H9 (cell line): ENCODE results near the gene CFAP299. TPM values are rescaled to one million over a fixed set of nuclear protein-coding genes. Genes with fewer than 3 reads are reported as not detected.
"Not testable (repeated sequence)": the region's sequence is repeated elsewhere in the genome, so short reads cannot be mapped to it uniquely, and the experiment has no call there.

Experiments
- DNase-seq: peaks from one replicate; pipeline ENCODE4 v3.0.0-alpha.2; 2017
- H2AFZ ChIP-seq: one replicate; pipeline ENCODE4 v1.6.1; 2013; ENCODE audit warnings: mild to moderate bottlenecking, low read length, control low read depth, moderate library complexity
- H2AK5ac ChIP-seq: 2 replicates; pipeline ENCODE4 v1.6.1; 2013; ENCODE audit warnings: low read length, control low read depth, mixed read lengths; ENCODE audit not compliant: insufficient read length
- H2BK120ac ChIP-seq: one replicate; pipeline ENCODE4 v1.6.1; 2013; ENCODE audit warnings: low read depth, mild to moderate bottlenecking, low read length, control low read depth, inconsistent platforms; ENCODE audit not compliant: poor library complexity, severe bottlenecking
- H2BK12ac ChIP-seq: 2 replicates; pipeline ENCODE4 v1.6.1; 2013; ENCODE audit warnings: low read length, control low read depth, mixed read lengths, low read depth; ENCODE audit not compliant: insufficient read length
- H2BK15ac ChIP-seq: 2 replicates; pipeline ENCODE4 v1.6.1; 2013; ENCODE audit warnings: low read depth, low read length, control low read depth
- H2BK20ac ChIP-seq: one replicate; pipeline ENCODE4 v1.6.1; 2013; ENCODE audit warnings: low read depth, mild to moderate bottlenecking, low read length, control low read depth, inconsistent platforms; ENCODE audit not compliant: poor library complexity, severe bottlenecking
- H2BK5ac ChIP-seq: 2 replicates; pipeline ENCODE4 v1.6.1; 2013; ENCODE audit warnings: low read length, control low read depth, mixed read lengths; ENCODE audit not compliant: insufficient read length
- H3K14ac ChIP-seq: 2 replicates; pipeline ENCODE4 v1.6.1; 2013; ENCODE audit warnings: low read length, control low read depth; ENCODE audit not compliant: insufficient read depth
- H3K18ac ChIP-seq: 2 replicates; pipeline ENCODE4 v1.6.1; 2013; ENCODE audit warnings: low read depth, mild to moderate bottlenecking, mixed read lengths, low read length, control low read depth; ENCODE audit not compliant: insufficient read length
- H3K23ac ChIP-seq: 2 replicates; pipeline ENCODE4 v1.6.1; 2013; ENCODE audit warnings: low read length, control low read depth, mixed read lengths, low read depth; ENCODE audit not compliant: insufficient read length
- H3K23me2 ChIP-seq: 2 replicates; pipeline ENCODE4 v1.6.1; 2013; ENCODE audit warnings: low read depth, mild to moderate bottlenecking, mixed read lengths, low read length, control low read depth; ENCODE audit not compliant: insufficient read length, poor library complexity, severe bottlenecking
- H3K27ac ChIP-seq: 2 replicates; pipeline ENCODE4 v1.5.1; 2013; ENCODE audit warnings: low read length, control low read depth, mixed read lengths, low read depth; ENCODE audit not compliant: insufficient read length
- H3K27me3 ChIP-seq: 2 replicates; pipeline ENCODE4 v1.6.1; 2013; ENCODE audit warnings: low read length, control low read depth, inconsistent platforms; ENCODE audit not compliant: insufficient read depth
- H3K4ac ChIP-seq: 2 replicates; pipeline ENCODE4 v1.6.1; 2013; ENCODE audit warnings: low read depth, mild to moderate bottlenecking, control low read depth, inconsistent platforms, low read length, moderate library complexity
- H3K4me1 ChIP-seq: 2 replicates; pipeline ENCODE4 v1.6.1; 2013; ENCODE audit warnings: low read length, control low read depth, inconsistent platforms; ENCODE audit not compliant: insufficient read depth
- H3K4me2 ChIP-seq: 2 replicates; pipeline ENCODE4 v1.6.1; 2013; ENCODE audit warnings: low read length, control low read depth, mixed read lengths; ENCODE audit not compliant: insufficient read length, insufficient read depth
- H3K56ac ChIP-seq: 2 replicates; pipeline ENCODE4 v1.6.1; 2013; ENCODE audit warnings: low read depth, mild to moderate bottlenecking, mixed read lengths, low read length, control low read depth; ENCODE audit not compliant: insufficient read length
- H3K79me1 ChIP-seq: 2 replicates; pipeline ENCODE4 v1.6.1; 2013; ENCODE audit warnings: low read depth, mild to moderate bottlenecking, moderate library complexity, low read length, control low read depth, inconsistent platforms; ENCODE audit not compliant: insufficient read depth, poor library complexity, severe bottlenecking
- H3K79me2 ChIP-seq: 2 replicates; pipeline ENCODE4 v1.6.1; 2013; ENCODE audit warnings: low read length, control low read depth, inconsistent platforms; ENCODE audit not compliant: insufficient read depth
- H3K9ac ChIP-seq: 2 replicates; pipeline ENCODE4 v1.6.1; 2013; ENCODE audit warnings: low read length, control low read depth, mixed read lengths; ENCODE audit not compliant: insufficient read length; ENCODE audit errors: extremely low read depth
- H3K9me3 ChIP-seq: one replicate; pipeline ENCODE4 v1.6.1; 2013; ENCODE audit warnings: low read depth, low read length, inconsistent platforms; ENCODE audit not compliant: control insufficient read depth
- H3T11ph ChIP-seq: one replicate; pipeline ENCODE4 v1.6.1; 2013; ENCODE audit warnings: mild to moderate bottlenecking, low read length, control low read depth, inconsistent platforms
- H4K20me1 ChIP-seq: one replicate; pipeline ENCODE4 v1.6.1; 2013; ENCODE audit not compliant: control insufficient read depth, insufficient read length, insufficient read depth
- H4K5ac ChIP-seq: 2 replicates; pipeline ENCODE4 v1.6.1; 2013; ENCODE audit warnings: low read depth, mild to moderate bottlenecking, mixed read lengths, low read length, control low read depth; ENCODE audit not compliant: insufficient read length
- H4K8ac ChIP-seq: replicated peaks from 2 replicates; pipeline ENCODE4 v1.6.1; 2013; ENCODE audit warnings: low read length, control low read depth, mixed read lengths, low read depth; ENCODE audit not compliant: insufficient read length
- H4K91ac ChIP-seq: 2 replicates; pipeline ENCODE4 v1.6.1; 2013; ENCODE audit warnings: low read depth, mild to moderate bottlenecking, moderate library complexity, mixed read lengths, low read length, control low read depth; ENCODE audit not compliant: insufficient read length
- H3K27ac Mint-ChIP-seq, 3 experiments: 2 replicates in 2 of 3; 3 replicates in 1 of 3; pipeline ENCODE4 v1.8.0; 2020 to 2021; ENCODE audit warnings: mixed read lengths in 3 of 3, mild to moderate bottlenecking in 1 of 3, moderate library complexity in 1 of 3
- H3K27me3 Mint-ChIP-seq: 2 replicates; pipeline ENCODE4 v1.8.0; 2021; ENCODE audit warnings: low read depth, mild to moderate bottlenecking, moderate library complexity, mixed read lengths
- H3K36me3 Mint-ChIP-seq, 3 experiments: 2 replicates in 2 of 3; 3 replicates in 1 of 3; pipeline ENCODE4 v1.8.0; 2020 to 2021; ENCODE audit warnings: low read depth in 3 of 3, mixed read lengths in 3 of 3; ENCODE audit not compliant: insufficient read depth in 1 of 3
- H3K4me1 Mint-ChIP-seq, 2 experiments: 2 replicates each; pipeline ENCODE4 v1.8.0; 2020; ENCODE audit warnings: mixed read lengths in 2 of 2
- H3K4me3 Mint-ChIP-seq, 2 experiments: 2 replicates in 1 of 2; 3 replicates in 1 of 2; pipeline ENCODE4 v1.8.0; 2020 to 2021; ENCODE audit warnings: mild to moderate bottlenecking in 2 of 2, mixed read lengths in 2 of 2, moderate library complexity in 1 of 2
- H3K9me3 Mint-ChIP-seq, 2 experiments: 2 replicates in 1 of 2; 3 replicates in 1 of 2; pipeline ENCODE4 v1.8.0; 2020; ENCODE audit warnings: mild to moderate bottlenecking in 2 of 2, mixed read lengths in 2 of 2, moderate library complexity in 1 of 2
- WGBS: extraction: QIAGEN DNeasy Blood & Tissue Kit; methylation state at CpG from one replicate; pipeline ENCODE4 v1.1.7; 2013; ENCODE audit warnings: missing lambda C conversion rate, low lambda C conversion rate, mixed read lengths; ENCODE audit not compliant: insufficient read length; ENCODE audit errors: extremely low coverage; 5-methylcytosine and 5-hydroxymethylcytosine counted together
- total RNA-seq: library from RNA; stranded (reverse); gene quantifications from 2 replicates; pipeline ENCODE4 v1.2.1, GENCODE V29; 2021
- TF ChIP-seq, protein P1 (sequence below): fragments of 200-600 bp; sonication (generic); conservative IDR thresholded peaks from 3 replicates; pipeline ENCODE4 v1.8.0; 2021; ENCODE audit warnings: antibody characterized with exemption, mild to moderate bottlenecking

CFAP299 gene
- total RNA-seq, 1 experiment from 2014 or later: not detected

DNA sequence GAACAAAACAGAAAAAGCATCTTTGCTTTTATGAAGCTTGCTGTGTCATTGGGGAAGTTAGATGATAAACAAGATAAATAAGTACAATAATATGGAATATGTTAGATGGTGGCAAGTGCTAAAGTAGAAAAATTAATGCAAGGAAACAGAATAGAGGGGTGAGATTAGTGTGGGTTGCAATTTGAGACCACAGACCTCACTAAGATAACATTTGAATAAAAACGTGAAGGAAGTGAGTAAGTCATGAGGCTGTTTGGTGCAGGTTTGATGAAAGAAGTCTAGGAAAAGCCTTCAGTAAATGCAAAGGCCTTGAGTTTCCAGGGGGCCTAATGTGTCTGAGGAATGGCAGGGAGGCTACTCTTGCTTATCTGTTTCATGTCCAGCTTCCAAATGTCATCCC is 102.5 kb downstream of the CFAP299 start:
- no peak overlapping the region for H3K27ac ChIP-seq
- Mint-ChIP-seq H3K4me1 (peaks cover 12 to 21% of the 10 kb centered on the region in 2 experiments), H3K4me3 (no peak overlapping the region), H3K36me3 (peaks cover under 1 to 12% (median 5%) of the 10 kb centered on the region in 3 experiments; a peak in 6 of 7 replicates), H3K27me3 (no peaks in the 10 kb centered on the region), H3K9me3 (peaks cover 17 to 26% of the 10 kb centered on the region in 2 experiments; a peak in 4 of 5 replicates), H3K27ac (no peak overlapping the region)
- H2BK15ac ChIP-seq: no peak overlapping the region
- TF ChIP-seq, protein P1, sequence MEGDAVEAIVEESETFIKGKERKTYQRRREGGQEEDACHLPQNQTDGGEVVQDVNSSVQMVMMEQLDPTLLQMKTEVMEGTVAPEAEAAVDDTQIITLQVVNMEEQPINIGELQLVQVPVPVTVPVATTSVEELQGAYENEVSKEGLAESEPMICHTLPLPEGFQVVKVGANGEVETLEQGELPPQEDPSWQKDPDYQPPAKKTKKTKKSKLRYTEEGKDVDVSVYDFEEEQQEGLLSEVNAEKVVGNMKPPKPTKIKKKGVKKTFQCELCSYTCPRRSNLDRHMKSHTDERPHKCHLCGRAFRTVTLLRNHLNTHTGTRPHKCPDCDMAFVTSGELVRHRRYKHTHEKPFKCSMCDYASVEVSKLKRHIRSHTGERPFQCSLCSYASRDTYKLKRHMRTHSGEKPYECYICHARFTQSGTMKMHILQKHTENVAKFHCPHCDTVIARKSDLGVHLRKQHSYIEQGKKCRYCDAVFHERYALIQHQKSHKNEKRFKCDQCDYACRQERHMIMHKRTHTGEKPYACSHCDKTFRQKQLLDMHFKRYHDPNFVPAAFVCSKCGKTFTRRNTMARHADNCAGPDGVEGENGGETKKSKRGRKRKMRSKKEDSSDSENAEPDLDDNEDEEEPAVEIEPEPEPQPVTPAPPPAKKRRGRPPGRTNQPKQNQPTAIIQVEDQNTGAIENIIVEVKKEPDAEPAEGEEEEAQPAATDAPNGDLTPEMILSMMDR: no peak
- H4K5ac ChIP-seq: no peak overlapping the region
- no peaks in the 10 kb centered on the region for H4K20me1 ChIP-seq
- H4K91ac ChIP-seq: no peak overlapping the region
- no peaks in the 10 kb centered on the region for H3K9me3 ChIP-seq
- H3K14ac ChIP-seq: no peak overlapping the region
- no peak overlapping the region for H2BK5ac ChIP-seq
- H2BK20ac ChIP-seq: no peak overlapping the region
- H3K4ac ChIP-seq: no peak overlapping the region
- H3K9ac ChIP-seq: no peak overlapping the region
- no peaks in the 10 kb centered on the region for H3K79me2 ChIP-seq
- H3K56ac ChIP-seq: no peak overlapping the region
- no peak overlapping the region for H3K18ac ChIP-seq
- H3K79me1 ChIP-seq: no peaks in the 10 kb centered on the region
- no peak overlapping the region for H3K4me2 ChIP-seq
- no peak for DNase-seq
- no peak overlapping the region for H2BK120ac ChIP-seq
- no peaks in the 10 kb centered on the region for H3K4me1 ChIP-seq
- no CpG with 5 or more reads among the region's 1 CpG for WGBS
- no peak overlapping the region for H4K8ac ChIP-seq
- no peak overlapping the region for H2AK5ac ChIP-seq
- H2BK12ac ChIP-seq: no peak overlapping the region
- no peak overlapping the region for H2AFZ ChIP-seq
- no peak overlapping the region for H3T11ph ChIP-seq
- no peaks in the 10 kb centered on the region for H3K23me2 ChIP-seq
- no peak overlapping the region for H3K23ac ChIP-seq
- no peaks in the 10 kb centered on the region for H3K27me3 ChIP-seq

DNA sequence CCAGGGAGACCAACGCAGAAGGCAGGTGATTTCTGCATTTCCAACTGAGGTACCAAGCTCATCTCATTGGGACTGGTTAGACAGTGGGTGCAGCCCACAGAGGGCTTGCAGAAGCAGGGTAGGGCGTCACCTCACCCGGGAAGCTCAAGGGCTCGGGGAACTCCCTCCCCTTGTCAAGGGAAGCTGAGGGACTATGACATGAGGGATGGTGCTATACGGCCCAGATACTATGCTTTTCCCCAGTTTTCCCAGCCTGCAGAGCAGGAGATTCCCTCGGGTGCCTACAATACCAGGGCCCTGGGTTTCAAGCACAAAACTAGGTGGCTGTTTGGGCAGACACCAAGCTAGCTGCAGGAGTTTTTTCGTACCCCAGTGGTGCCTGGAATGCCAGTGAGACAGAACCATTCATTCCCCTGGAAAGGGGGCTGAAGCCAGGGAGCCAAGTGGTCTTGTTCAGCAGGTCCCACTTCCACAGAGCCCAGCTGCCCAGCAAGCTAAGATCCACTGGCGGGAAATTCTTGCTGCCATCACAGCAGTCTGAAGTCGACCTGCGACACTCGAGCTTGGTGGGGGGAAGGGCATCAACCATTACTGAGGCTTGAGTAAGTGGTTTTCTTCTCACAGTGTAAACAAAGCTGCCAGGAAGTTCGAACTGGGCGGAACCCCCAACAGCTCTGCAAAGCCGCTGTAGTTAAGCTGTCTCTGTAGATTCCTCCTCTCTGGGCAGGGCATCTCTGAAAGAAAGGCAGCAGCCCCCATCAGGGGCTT is 103.9 kb downstream of the CFAP299 start:
- H3K4me1 Mint-ChIP-seq: peaks cover 12 to 21% of the 10 kb centered on the region in 2 experiments
- H3K14ac ChIP-seq: peak overlapping the region; percentile 92; the same call in 1 of the 2 replicates
- H3K23me2 ChIP-seq, H2BK15ac ChIP-seq, H4K5ac ChIP-seq, H3K4me2 ChIP-seq, H3K56ac ChIP-seq, H3K4me1 ChIP-seq, H2BK20ac ChIP-seq, H3K23ac ChIP-seq, H4K20me1 ChIP-seq, H3K9me3 ChIP-seq, H3K27me3 ChIP-seq, H4K91ac ChIP-seq, H3T11ph ChIP-seq, H2BK120ac ChIP-seq, H3K27ac ChIP-seq, H2AK5ac ChIP-seq, H3K4me3 Mint-ChIP-seq, H3K79me1 ChIP-seq, H3K79me2 ChIP-seq, H3K27me3 Mint-ChIP-seq, H3K9ac ChIP-seq, H3K4ac ChIP-seq, H2BK5ac ChIP-seq: not testable (repeated sequence)
- H3K36me3 Mint-ChIP-seq: peaks cover 2 to 12% (median 5%) of the 10 kb centered on the region in 3 experiments; a peak in 6 of 7 replicates
- H2BK12ac ChIP-seq: peak overlapping the region; percentile 20
- H3K9me3 Mint-ChIP-seq: peaks cover 17 to 28% of the 10 kb centered on the region in 2 experiments; a peak in 4 of 5 replicates
- no CpG with 5 or more reads among the region's 14 CpGs for WGBS
- peak overlapping the region; percentile 70 for H3K18ac ChIP-seq
- H2AFZ ChIP-seq: peak overlapping the region; percentile 1
- peak; percentile 63 for DNase-seq
- peak overlapping the region; percentile 77 for H4K8ac ChIP-seq
- H3K27ac Mint-ChIP-seq: peak overlapping the region in 1 of 3 experiments; percentile 80; a peak in 1 of 7 replicates
